B cell (primary cell): Measurements from ENCODE around the gene NR6A1.

Experiments used
- EZH2 ChIP-seq: IDR thresholded peaks from 2 replicates; pipeline ENCODE4 v1.6.1; 2012; ENCODE audit warnings: borderline replicate concordance, low read depth, mild to moderate bottlenecking, moderate library complexity, low read length; ENCODE audit not compliant: insufficient read depth, poor library complexity, severe bottlenecking
- TF ChIP-seq, protein P1 (sequence below): fragments of 200-600 bp; IDR thresholded peaks from one replicate; pipeline ENCODE4 v1.8.0; 2022; ENCODE audit warnings: antibody characterized with exemption, mild to moderate bottlenecking

DNA sequence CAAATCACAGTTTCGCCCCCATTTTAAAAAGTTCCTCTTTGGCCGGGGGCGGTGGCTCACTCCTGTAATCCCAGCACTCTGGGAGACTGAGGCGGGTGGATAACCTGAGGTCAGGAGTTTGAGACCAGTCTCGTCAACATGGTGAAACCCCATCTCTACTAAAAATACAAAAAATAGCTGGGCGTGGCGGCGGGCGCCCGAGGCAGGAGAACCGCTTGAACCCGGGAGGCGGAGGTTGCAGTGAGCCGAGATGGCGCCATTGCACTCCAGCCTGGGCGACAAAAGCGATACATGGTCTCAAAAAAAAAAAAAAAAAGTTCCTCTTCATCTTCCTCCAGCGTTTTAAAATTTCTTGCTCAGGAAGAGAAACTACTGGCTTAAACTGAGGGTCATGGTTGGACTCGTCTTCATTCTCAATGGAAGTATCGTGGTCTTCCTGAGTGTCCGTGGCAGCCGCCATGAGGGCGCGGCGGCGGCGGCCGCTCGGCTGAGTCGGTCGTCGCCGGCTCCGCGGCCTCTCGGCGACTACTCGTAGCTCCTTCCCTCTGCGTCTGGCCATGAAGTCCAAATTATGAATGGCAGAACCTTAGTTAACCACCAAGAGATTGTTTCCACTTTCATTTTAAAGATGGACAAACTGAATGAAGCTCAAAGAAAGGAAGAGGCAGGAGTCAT, 171.9 kb downstream of the NR6A1 start:
- TF ChIP-seq, protein P1, sequence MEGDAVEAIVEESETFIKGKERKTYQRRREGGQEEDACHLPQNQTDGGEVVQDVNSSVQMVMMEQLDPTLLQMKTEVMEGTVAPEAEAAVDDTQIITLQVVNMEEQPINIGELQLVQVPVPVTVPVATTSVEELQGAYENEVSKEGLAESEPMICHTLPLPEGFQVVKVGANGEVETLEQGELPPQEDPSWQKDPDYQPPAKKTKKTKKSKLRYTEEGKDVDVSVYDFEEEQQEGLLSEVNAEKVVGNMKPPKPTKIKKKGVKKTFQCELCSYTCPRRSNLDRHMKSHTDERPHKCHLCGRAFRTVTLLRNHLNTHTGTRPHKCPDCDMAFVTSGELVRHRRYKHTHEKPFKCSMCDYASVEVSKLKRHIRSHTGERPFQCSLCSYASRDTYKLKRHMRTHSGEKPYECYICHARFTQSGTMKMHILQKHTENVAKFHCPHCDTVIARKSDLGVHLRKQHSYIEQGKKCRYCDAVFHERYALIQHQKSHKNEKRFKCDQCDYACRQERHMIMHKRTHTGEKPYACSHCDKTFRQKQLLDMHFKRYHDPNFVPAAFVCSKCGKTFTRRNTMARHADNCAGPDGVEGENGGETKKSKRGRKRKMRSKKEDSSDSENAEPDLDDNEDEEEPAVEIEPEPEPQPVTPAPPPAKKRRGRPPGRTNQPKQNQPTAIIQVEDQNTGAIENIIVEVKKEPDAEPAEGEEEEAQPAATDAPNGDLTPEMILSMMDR = no peak
- no peak for TF ChIP-seq EZH2
